Erythroblast (primary cell): ENCODE results near the gene KCNAB3.

Experiments used
- GATA1 ChIP-seq: IDR thresholded peaks from 2 replicates; pipeline ENCODE4 v1.6.1; 2011; ENCODE audit warnings: low read depth, mild to moderate bottlenecking, control low read depth, low read length, moderate library complexity
- POLR2A ChIP-seq: IDR thresholded peaks from 2 replicates; pipeline ENCODE4 v1.6.1; 2011; ENCODE audit warnings: mild to moderate bottlenecking, low read length

DNA sequence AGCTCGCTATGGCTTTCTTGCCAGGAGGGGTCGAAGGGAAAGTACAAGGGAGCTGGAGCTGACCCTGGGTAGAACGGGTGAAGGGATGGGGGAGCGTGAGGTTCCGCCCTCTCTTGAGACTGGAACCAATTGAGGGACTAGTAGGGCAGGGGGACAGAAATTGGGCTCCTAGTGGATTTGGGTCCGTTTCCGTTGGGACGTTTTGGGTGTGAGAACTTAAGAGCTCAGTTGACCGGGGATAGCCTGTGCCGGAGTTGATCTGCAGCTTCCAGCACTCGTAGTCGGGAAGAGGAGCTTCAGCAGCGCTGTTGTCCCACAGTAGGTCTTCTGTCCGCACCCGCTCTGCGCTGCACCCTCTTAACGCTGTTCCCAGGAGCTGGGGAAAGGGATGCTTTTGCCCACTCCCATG is 2.8 kb upstream of the KCNAB3 start:
- no peak for TF ChIP-seq POLR2A
- no peak for TF ChIP-seq GATA1
